Keratinocyte (primary cell): ENCODE measurements around the gene PARD3B.

Source experiments
- CTCF ChIP-seq, 3 experiments: IDR thresholded peaks in 1 of 3; conservative IDR thresholded peaks in 1 of 3; optimal IDR thresholded peaks in 1 of 3; 2 replicates in 2 of 3; 3 replicates in 1 of 3; pipeline versions ENCODE3 to v1.5.1; 2011; ENCODE audit warnings: low read length in 3 of 3, mild to moderate bottlenecking in 3 of 3, moderate library complexity in 2 of 3, control low read depth in 1 of 3, inconsistent platforms in 1 of 3; ENCODE audit not compliant: insufficient read depth in 2 of 3; ENCODE audit errors: extremely low read depth in 1 of 3
- EZH2 ChIP-seq: IDR thresholded peaks from one replicate; pipeline ENCODE4 v1.6.1; 2012; ENCODE audit warnings: inconsistent platforms, mild to moderate bottlenecking, low read length, moderate library complexity

- TF ChIP-seq CTCF (optimal IDR thresholded peaks at IDR 0.05 in 1 of 3, IDR thresholded peaks at IDR 0.05 in 1 of 3, conservative IDR thresholded peaks at IDR 0.05 in 1 of 3; ENCODE audit: extremely low read depth in 1 of 3, insufficient read depth in 2 of 3, low read length in 3 of 3): no peak
- no peak for TF ChIP-seq EZH2
Observed at GRCh38 chr2:205612636-205613035, 1067.4 kb downstream of the PARD3B start.
